PC-3 (cell line): ENCODE results near the gene STX1B.

Source experiments
- EZH2 ChIP-seq: fragments of 300-600 bp; sonication (generic); IDR thresholded peaks from one replicate; pipeline ENCODE4 v1.6.1; 2017; ENCODE audit warnings: antibody characterized with exemption, mild to moderate bottlenecking, low read length; ENCODE audit not compliant: unreplicated experiment
- EZH2phosphoT487 ChIP-seq: fragments of 300-600 bp; sonication (generic); IDR thresholded peaks from 2 replicates; pipeline ENCODE4 v1.6.1; 2018; ENCODE audit warnings: mild to moderate bottlenecking, antibody characterized with exemption, low read length, borderline replicate concordance
- TF ChIP-seq, protein P1 (sequence below): fragments of 300-600 bp; sonication (generic); conservative IDR thresholded peaks from 2 replicates; pipeline ENCODE4 v1.5.1; 2017; ENCODE audit warnings: antibody characterized with exemption, low read depth, mild to moderate bottlenecking, low read length

DNA sequence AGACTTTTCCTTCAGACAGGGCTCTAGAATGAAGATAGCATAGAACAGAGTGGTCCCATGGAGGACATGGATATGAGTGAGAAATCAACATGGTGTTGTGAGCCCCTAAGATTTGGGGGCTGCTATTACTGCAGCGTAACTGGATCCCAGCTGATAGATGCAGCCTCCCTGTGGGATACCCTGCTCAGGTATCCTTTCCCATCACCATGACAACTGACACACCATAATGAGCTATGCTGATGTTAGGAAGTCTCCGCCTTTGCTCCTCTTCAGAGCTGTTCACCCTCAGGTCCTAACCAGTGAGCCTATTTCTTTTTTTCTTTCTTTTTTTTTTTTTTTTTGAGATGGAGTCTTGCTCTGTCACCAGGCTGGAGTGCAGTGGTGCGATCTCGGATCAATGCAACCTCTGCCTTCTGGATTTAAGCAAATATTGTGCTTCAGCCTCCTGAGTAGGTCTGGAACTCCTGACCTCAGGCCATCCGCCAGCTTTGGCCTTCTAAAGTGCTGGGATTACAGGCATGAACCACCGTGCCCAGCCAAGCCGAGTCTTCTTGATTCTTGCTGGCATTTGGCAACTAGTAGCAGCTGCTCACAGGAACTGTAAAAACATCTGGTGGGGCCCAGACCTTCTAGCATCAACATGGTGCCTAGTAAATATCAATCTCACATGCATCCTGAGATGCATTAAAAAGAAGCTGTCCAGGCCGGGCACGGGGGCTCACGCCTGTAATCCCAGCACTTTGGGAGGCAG is 40.0 kb upstream of the STX1B start:
- TF ChIP-seq, protein P1, sequence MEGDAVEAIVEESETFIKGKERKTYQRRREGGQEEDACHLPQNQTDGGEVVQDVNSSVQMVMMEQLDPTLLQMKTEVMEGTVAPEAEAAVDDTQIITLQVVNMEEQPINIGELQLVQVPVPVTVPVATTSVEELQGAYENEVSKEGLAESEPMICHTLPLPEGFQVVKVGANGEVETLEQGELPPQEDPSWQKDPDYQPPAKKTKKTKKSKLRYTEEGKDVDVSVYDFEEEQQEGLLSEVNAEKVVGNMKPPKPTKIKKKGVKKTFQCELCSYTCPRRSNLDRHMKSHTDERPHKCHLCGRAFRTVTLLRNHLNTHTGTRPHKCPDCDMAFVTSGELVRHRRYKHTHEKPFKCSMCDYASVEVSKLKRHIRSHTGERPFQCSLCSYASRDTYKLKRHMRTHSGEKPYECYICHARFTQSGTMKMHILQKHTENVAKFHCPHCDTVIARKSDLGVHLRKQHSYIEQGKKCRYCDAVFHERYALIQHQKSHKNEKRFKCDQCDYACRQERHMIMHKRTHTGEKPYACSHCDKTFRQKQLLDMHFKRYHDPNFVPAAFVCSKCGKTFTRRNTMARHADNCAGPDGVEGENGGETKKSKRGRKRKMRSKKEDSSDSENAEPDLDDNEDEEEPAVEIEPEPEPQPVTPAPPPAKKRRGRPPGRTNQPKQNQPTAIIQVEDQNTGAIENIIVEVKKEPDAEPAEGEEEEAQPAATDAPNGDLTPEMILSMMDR: no peak
- TF ChIP-seq EZH2 (no peak), EZH2phosphoT487 (no peak)
